Neural cell (in vitro differentiated cells): ENCODE data around the gene USP40. TPM values are rescaled to one million over a fixed set of nuclear protein-coding genes. Genes with fewer than 3 reads are reported as not detected.
"Not testable (repeated sequence)": the region's sequence is repeated elsewhere in the genome, so short reads cannot be mapped to it uniquely, and the experiment has no call there.

Source experiments
- H2AFZ ChIP-seq: fragments of 200-600, 300-800 bp; sonication (generic), shearing (Covaris generic); 2 replicates; pipeline ENCODE4 v1.6.0; 2014; ENCODE audit warnings: low read depth, mild to moderate bottlenecking, antibody characterized with exemption, low read length, moderate library complexity
- H3F3A ChIP-seq: fragments of 200-600 bp; shearing (Covaris generic); 2 replicates; pipeline ENCODE4 v1.6.1; 2016; ENCODE audit warnings: mild to moderate bottlenecking, moderate library complexity, mixed read lengths, antibody characterized with exemption, low read length; ENCODE audit not compliant: insufficient read depth, poor library complexity, severe bottlenecking
- H3K27ac ChIP-seq: fragments of 200-600, 300-800 bp; sonication (generic), shearing (Covaris generic); 2 replicates; pipeline ENCODE4 v1.5.1; 2014; ENCODE audit warnings: mild to moderate bottlenecking, low read length, moderate library complexity
- H3K27me3 ChIP-seq: fragments of 300-800, 200-600 bp; sonication (generic), shearing (Covaris generic); 2 replicates; pipeline ENCODE4 v1.6.0; 2014; ENCODE audit warnings: mild to moderate bottlenecking, low read depth, low read length, moderate library complexity; ENCODE audit not compliant: insufficient read depth
- H3K36me3 ChIP-seq: fragments of 300-800, 200-600 bp; sonication (generic), shearing (Covaris generic); 2 replicates; pipeline ENCODE4 v1.5.1; 2014; ENCODE audit warnings: mild to moderate bottlenecking, antibody characterized with exemption, low read length, moderate library complexity; ENCODE audit not compliant: insufficient read depth
- H3K4me2 ChIP-seq: fragments of 300-800, 200-600 bp; sonication (generic), shearing (Covaris generic); 2 replicates; pipeline ENCODE4 v1.6.0; 2014; ENCODE audit warnings: mild to moderate bottlenecking, low read length
- H3K4me3 ChIP-seq: fragments of 300-800, 200-600 bp; sonication (generic), shearing (Covaris generic); 2 replicates; pipeline ENCODE4 v1.5.1; 2014; ENCODE audit warnings: mild to moderate bottlenecking, low read length, moderate library complexity
- H3K79me2 ChIP-seq: fragments of 200-600 bp; shearing (Covaris generic); replicated peaks from 2 replicates; pipeline ENCODE4 v1.6.0; 2014; ENCODE audit warnings: mild to moderate bottlenecking, low read length, moderate library complexity; ENCODE audit not compliant: insufficient read depth
- H3K9ac ChIP-seq: fragments of 300-800, 200-600 bp; sonication (generic), shearing (Covaris generic); 2 replicates; pipeline ENCODE4 v1.6.1; 2016; ENCODE audit warnings: mild to moderate bottlenecking, low read length, mixed read lengths
- H3K9me2 ChIP-seq: fragments of 200-600 bp; shearing (Covaris generic); 2 replicates; pipeline ENCODE4 v1.6.1; 2016; ENCODE audit warnings: mild to moderate bottlenecking, low read length, mixed read lengths; ENCODE audit not compliant: insufficient read depth
- H3K9me3 ChIP-seq: fragments of 200-600, 300-800 bp; sonication (generic), shearing (Covaris generic); 2 replicates; pipeline ENCODE4 v1.6.1; 2016; ENCODE audit warnings: mild to moderate bottlenecking, mixed run types, low read length, moderate library complexity, mixed read lengths
- H4K20me1 ChIP-seq: fragments of 200-600 bp; shearing (Covaris generic); 2 replicates; pipeline ENCODE4 v1.6.1; 2016; ENCODE audit warnings: mild to moderate bottlenecking, mixed run types; ENCODE audit not compliant: insufficient read depth
- CTCF ChIP-seq: fragments of 450-650 bp; IDR thresholded peaks from 2 replicates; pipeline ENCODE4 v1.5.1; 2014; ENCODE audit warnings: antibody characterized with exemption, mild to moderate bottlenecking, moderate library complexity; ENCODE audit not compliant: poor library complexity, severe bottlenecking
- EP300 ChIP-seq: fragments of 450-650 bp; conservative IDR thresholded peaks from 2 replicates; pipeline ENCODE4 v1.6.1; 2014; ENCODE audit warnings: antibody characterized with exemption, mild to moderate bottlenecking, moderate library complexity; ENCODE audit not compliant: poor library complexity, severe bottlenecking
- EZH2 ChIP-seq: fragments of 200-600, 300-800 bp; shearing (Covaris generic), sonication (generic); IDR thresholded peaks from 2 replicates; pipeline ENCODE4 v1.6.1; 2014; ENCODE audit warnings: antibody characterized with exemption, low read length, borderline replicate concordance, mild to moderate bottlenecking; ENCODE audit not compliant: insufficient read depth, poor library complexity, severe bottlenecking
- MXI1 ChIP-seq: fragments of 450-650 bp; conservative IDR thresholded peaks from 2 replicates; pipeline ENCODE4 v1.6.1; 2014; ENCODE audit warnings: antibody characterized with exemption, mild to moderate bottlenecking; ENCODE audit not compliant: poor library complexity, severe bottlenecking
- POLR2AphosphoS5 ChIP-seq: IDR thresholded peaks from 2 replicates; pipeline ENCODE4 v1.6.1; 2012
- RAD21 ChIP-seq: fragments of 450-650 bp; conservative IDR thresholded peaks from 2 replicates; pipeline ENCODE4 v1.6.1; 2014; ENCODE audit warnings: antibody characterized with exemption, mild to moderate bottlenecking, moderate library complexity
- REST ChIP-seq: IDR thresholded peaks from 2 replicates; pipeline ENCODE4 v1.6.1; 2012; ENCODE audit warnings: borderline replicate concordance
- SMC3 ChIP-seq: fragments of 450-650 bp; conservative IDR thresholded peaks from 2 replicates; pipeline ENCODE4 v1.6.1; 2014; ENCODE audit warnings: antibody characterized with exemption, mild to moderate bottlenecking, moderate library complexity; ENCODE audit not compliant: poor library complexity
- TAF1 ChIP-seq: IDR thresholded peaks from 2 replicates; pipeline ENCODE4 v1.6.1; 2012; ENCODE audit warnings: low read depth
- polyA plus RNA-seq: library from polyadenylated mRNA; depleted of rRNA; stranded (reverse); fragments of >200 nt; gene quantifications from 2 replicates; pipeline ENCODE4 v1.2.3, GENCODE V29; 2014

USP40 gene
- polyA plus RNA-seq, 1 donor from 2014 or later = 33.3 TPM

GRCh38 chr2:233588400-233588799 lies 21.8 kb upstream of the USP40 start:
- TF ChIP-seq CTCF (no peak), RAD21 (no peak), SMC3 (no peak), EZH2 (no peak), TAF1 (no peak), EP300 (no peak), REST (no peak), MXI1 (no peak), POLR2AphosphoS5 (no peak)
- no peaks in the 10 kb centered on the region for H4K20me1 ChIP-seq
- no peaks in the 10 kb centered on the region for H3K36me3 ChIP-seq
- no peaks in the 10 kb centered on the region for H3K9me3 ChIP-seq
- no peak overlapping the region for H3K4me3 ChIP-seq
- no peaks in the 10 kb centered on the region for H3F3A ChIP-seq
- H3K27me3 ChIP-seq = no peaks in the 10 kb centered on the region
- H3K79me2 ChIP-seq = no peaks in the 10 kb centered on the region
- no peak overlapping the region for H3K27ac ChIP-seq
- no peaks in the 10 kb centered on the region for H3K9me2 ChIP-seq
- no peak overlapping the region for H3K9ac ChIP-seq
- no peak overlapping the region for H2AFZ ChIP-seq
- H3K4me2 ChIP-seq = no peak overlapping the region

- Histone ChIP-seq H3K27ac (no peak overlapping the region), H3K27me3 (no peaks in the 10 kb centered on the region), H3F3A (no peaks in the 10 kb centered on the region), H2AFZ (no peak overlapping the region), H3K36me3 (no peaks in the 10 kb centered on the region), H3K9me3 (no peaks in the 10 kb centered on the region), H3K9me2 (no peaks in the 10 kb centered on the region), H3K4me3 (no peak overlapping the region), H4K20me1 (no peaks in the 10 kb centered on the region), H3K79me2 (no peaks in the 10 kb centered on the region), H3K9ac (no peak overlapping the region), H3K4me2 (no peak overlapping the region)
- TF ChIP-seq POLR2AphosphoS5 (no peak), CTCF (no peak), SMC3 (no peak), EZH2 (no peak), REST (no peak), RAD21 (no peak)
Measured at GRCh38 chr2:233584210-233584609, 17.6 kb upstream of the USP40 start.

GRCh38 chr2:233583217-233583965 lies 16.8 kb upstream of the USP40 start:
- not testable (repeated sequence) for H3K27me3 ChIP-seq, H4K20me1 ChIP-seq, H3F3A ChIP-seq, H3K9ac ChIP-seq, H3K4me3 ChIP-seq, H3K79me2 ChIP-seq, H3K4me2 ChIP-seq, H3K36me3 ChIP-seq, H3K9me2 ChIP-seq, H3K27ac ChIP-seq, H3K9me3 ChIP-seq, H2AFZ ChIP-seq
